WERI-Rb-1 (cell line): Measurements from ENCODE around the gene TMPRSS2.

Source experiments
- DNase-seq: peaks from one replicate; pipeline ENCODE4 v3.0.0-alpha.2; 2020
- H3K27ac ChIP-seq: fragments of 250-450 bp; sonication (Bioruptor Pico); 2 replicates; pipeline ENCODE4 v1.5.1; 2020; ENCODE audit warnings: mild to moderate bottlenecking, moderate library complexity
- H3K27me3 ChIP-seq: fragments of 250-450 bp; sonication (Bioruptor Pico); 2 replicates; pipeline ENCODE4 v1.5.1; 2021; ENCODE audit warnings: mild to moderate bottlenecking, low read depth, moderate library complexity; ENCODE audit not compliant: insufficient read depth, severe bottlenecking
- H3K36me3 ChIP-seq: fragments of 250-450 bp; sonication (Bioruptor Pico); 2 replicates; pipeline ENCODE4 v1.5.1; 2020; ENCODE audit warnings: mild to moderate bottlenecking, moderate library complexity
- H3K4me3 ChIP-seq: 2 replicates; pipeline ENCODE4 v1.5.1; 2011; ENCODE audit warnings: low read depth, mild to moderate bottlenecking, control low read depth, low read length
- H3K9me3 ChIP-seq: fragments of 250-450 bp; sonication (Bioruptor Pico); 2 replicates; pipeline ENCODE4 v1.5.1; 2021; ENCODE audit warnings: mild to moderate bottlenecking, moderate library complexity; ENCODE audit not compliant: severe bottlenecking
- CTCF ChIP-seq: IDR thresholded peaks from 2 replicates; pipeline ENCODE4 v1.5.1; 2011; ENCODE audit warnings: low read depth, mild to moderate bottlenecking, control low read depth, inconsistent platforms, low read length

TMPRSS2 gene

GRCh38 chr21:41432562-41433460, 75.1 kb downstream of the TMPRSS2 start:
- TF ChIP-seq CTCF = no peak

GRCh38 chr21:41431788-41432548, 76.0 kb downstream of the TMPRSS2 start:
- peaks cover 13% of the 10 kb centered on the region for H3K9me3 ChIP-seq
- H3K36me3 ChIP-seq = no peaks in the 10 kb centered on the region
- no peak overlapping the region for H3K27ac ChIP-seq
- no peaks in the 10 kb centered on the region for H3K27me3 ChIP-seq
- no peak for DNase-seq
- TF ChIP-seq CTCF = no peak
- no peak overlapping the region for H3K4me3 ChIP-seq

More at GRCh38 chr21:41432562-41433460, 75.1 kb downstream of the TMPRSS2 start:
- H3K27ac ChIP-seq = no peak overlapping the region
- DNase-seq = no peak
- no peaks in the 10 kb centered on the region for H3K27me3 ChIP-seq
- H3K9me3 ChIP-seq = peaks cover 13% of the 10 kb centered on the region
- no peaks in the 10 kb centered on the region for H3K36me3 ChIP-seq
- no peak overlapping the region for H3K4me3 ChIP-seq

GRCh38 chr21:41429925-41430491, 78.0 kb downstream of the TMPRSS2 start:
- DNase-seq = no peak
- H3K36me3 ChIP-seq = no peaks in the 10 kb centered on the region
- no peaks in the 10 kb centered on the region for H3K27me3 ChIP-seq
- no peak overlapping the region for H3K4me3 ChIP-seq
- TF ChIP-seq CTCF = no peak
- no peak overlapping the region for H3K27ac ChIP-seq
- peaks cover 6% of the 10 kb centered on the region for H3K9me3 ChIP-seq

- no peaks in the 10 kb centered on the region for H3K36me3 ChIP-seq
- no peak overlapping the region for H3K27ac ChIP-seq
- no peak overlapping the region for H3K4me3 ChIP-seq
- DNase-seq = no peak
- H3K27me3 ChIP-seq = no peaks in the 10 kb centered on the region
- H3K9me3 ChIP-seq = no peaks in the 10 kb centered on the region
- no peak for TF ChIP-seq CTCF
These were observed 78.7 kb downstream of the TMPRSS2 start for GRCh38 chr21:41429305-41429704.

- no peak for TF ChIP-seq CTCF
- Histone ChIP-seq H3K9me3 (no peaks in the 10 kb centered on the region), H3K27me3 (no peaks in the 10 kb centered on the region), H3K4me3 (no peak overlapping the region), H3K36me3 (no peaks in the 10 kb centered on the region), H3K27ac (no peak overlapping the region)
- DNase-seq = no peak
These were observed 79.1 kb downstream of the TMPRSS2 start for GRCh38 chr21:41428847-41429246.
